Activated CD8-positive, alpha-beta memory T cell treated with anti-CD3 and anti-CD28 coated beads, Interleukin-2, amount 50 U/mL, for 24 hours (primary cell): ENCODE measurements around the gene KCNJ8.

Experiments used
- DNase-seq: peaks from one replicate; pipeline ENCODE4 v3.0.0-alpha.2; 2020; ENCODE audit errors: extremely low read depth

Gene KCNJ8

DNA sequence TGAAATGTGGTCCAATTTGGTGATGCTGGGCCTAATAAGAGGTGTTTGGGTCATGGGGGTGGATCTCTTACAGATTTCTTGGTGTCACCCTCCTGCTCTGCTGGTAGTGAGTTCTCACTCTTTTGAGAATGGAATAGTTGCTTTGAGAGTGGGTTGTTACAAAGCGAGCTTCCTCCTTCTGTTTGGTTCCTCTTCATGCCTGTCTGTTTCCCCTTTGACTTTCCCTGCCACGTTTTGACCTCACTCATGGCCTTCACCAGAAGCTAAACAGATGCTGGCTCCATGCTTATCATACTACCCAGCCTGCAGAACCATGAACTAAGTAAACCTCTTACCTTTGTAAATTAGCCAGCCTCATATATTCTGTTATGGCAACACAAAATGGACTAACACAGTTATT, 59.1 kb downstream of the KCNJ8 start:
- no peak for DNase-seq
